M059J (cell line): ENCODE results near the gene NRG2. TPM values are rescaled to one million over a fixed set of nuclear protein-coding genes. Genes with fewer than 3 reads are reported as not detected.

ENCODE experiments used
- DNase-seq: peaks from one replicate; pipeline ENCODE4 v3.0.0-alpha.2; 2012; ENCODE audit warnings: low read depth
- total RNA-seq: library from RNA; depleted of rRNA; stranded (reverse); fragments of >200 nt; shearing (Covaris generic); gene quantifications from 2 replicates; pipeline ENCODE4 v1.2.3, GENCODE V29; 2014

NRG2 gene
- total RNA-seq, 1 experiment from 2014 or later = 1.3 TPM

DNA sequence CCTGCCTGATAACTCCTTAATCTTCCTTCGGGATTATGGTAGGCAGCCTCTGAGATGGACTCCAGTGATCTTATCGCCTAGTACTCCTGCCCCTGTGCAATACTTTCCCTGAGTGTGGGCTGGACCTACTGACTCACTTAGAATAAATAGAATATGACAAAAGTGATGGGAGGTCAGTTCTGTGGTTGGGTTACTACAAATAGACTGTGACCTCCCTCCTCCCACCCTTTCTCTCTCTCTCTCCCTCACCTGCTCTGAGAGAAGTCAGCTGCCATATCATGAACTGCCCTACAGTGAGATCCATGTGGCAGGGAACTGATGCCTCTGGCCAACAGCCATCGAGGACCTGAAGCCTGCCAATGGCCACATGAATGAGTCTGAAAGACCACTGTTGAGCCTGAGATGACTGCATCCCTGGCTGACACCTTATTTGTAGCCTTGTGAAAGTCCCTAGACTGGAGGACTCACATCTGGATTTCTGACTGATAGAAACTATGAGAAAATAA is 31.7 kb downstream of the NRG2 start:
- DNase-seq = peak; percentile 83

DNA sequence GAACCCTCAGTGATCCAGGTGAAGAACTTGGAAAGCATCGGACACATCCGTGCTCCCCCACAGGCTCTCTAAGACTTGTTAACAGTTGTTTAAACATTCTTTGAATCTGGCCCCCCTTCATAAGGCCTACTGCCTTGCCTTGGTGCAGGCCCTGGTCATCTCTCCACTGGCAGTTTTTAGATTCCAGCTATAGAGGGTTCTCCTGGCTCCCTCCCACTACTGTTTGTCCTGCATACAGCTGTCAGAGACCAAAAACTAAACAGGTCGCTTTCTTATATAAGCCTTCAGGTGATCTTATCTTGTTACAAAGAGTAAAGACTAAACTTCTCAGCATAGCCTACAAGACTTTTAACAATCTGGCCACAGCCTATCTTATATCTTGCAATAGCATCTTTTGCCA is 32.3 kb downstream of the NRG2 start:
- no peak for DNase-seq

DNA sequence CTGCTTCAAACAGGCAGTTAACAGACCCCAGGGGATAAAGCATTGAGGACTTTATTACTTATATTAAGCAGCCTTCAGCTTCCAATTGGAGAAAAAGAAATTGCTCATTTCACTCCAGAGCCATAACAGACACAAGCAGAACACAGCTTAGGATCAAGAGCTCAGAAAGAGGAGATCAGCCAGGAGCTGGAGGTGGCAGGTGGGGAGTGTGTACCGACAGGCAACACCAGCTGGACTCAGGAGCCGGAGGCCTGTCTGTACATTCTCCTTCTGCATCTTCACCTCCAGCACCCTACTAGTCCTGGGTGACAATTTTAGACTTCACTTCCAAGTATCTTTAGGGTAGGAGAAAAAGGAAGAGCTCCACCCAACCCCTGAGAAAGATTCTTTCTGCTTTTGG is 35.8 kb downstream of the NRG2 start:
- no peak for DNase-seq

GRCh38 chr5:140005145-140005591 is 37.9 kb downstream of the NRG2 start:
- no peak for DNase-seq

GRCh38 chr5:140004174-140004573 is 38.9 kb downstream of the NRG2 start:
- no peak for DNase-seq

- no peak for DNase-seq
Observed at GRCh38 chr5:140003519-140003918, 39.6 kb downstream of the NRG2 start.

DNA sequence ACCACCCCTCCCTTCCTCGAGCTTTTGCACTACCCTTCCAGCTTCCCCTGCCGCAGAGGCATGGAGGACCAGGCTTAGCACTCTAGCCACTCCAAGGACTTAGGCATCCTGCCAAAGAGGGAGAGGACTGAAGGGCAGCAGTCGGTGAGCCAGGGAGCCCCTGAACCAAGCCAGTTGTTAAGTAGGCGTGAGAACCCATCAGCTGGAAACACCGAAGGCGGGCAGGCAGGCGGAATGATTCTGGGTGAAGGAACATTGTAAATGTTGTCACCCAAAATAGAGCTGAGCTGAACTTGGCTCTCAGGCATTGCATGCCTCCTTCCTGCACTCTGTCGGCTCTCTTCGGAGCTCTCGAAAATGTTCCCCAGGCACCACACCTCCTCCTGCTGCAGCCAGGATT is 42.8 kb downstream of the NRG2 start:
- DNase-seq = no peak

GRCh38 chr5:139998837-139999236 is 44.3 kb downstream of the NRG2 start:
- DNase-seq = no peak

GRCh38 chr5:139997276-139997675 is 45.8 kb downstream of the NRG2 start:
- no peak for DNase-seq

DNA sequence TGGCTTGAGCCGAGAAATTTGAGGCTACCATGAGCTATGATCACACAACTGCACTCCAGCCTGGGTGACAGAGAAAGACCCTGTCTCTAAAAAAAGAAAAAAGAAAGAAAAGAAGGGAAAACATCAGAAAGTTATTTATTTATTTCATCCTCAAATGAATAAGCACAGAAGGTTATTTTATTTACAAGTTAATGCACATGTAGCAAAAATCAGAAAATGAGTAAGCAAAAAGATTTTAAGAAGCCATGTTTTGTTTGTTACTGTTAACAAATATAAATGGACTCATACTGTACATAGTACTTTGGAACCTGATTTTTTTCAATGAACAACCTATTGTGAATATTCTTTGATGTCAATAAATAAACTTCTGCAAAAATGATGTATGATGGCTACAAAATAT is 47.2 kb downstream of the NRG2 start:
- DNase-seq = no peak

GRCh38 chr5:139994234-139994633 is 48.9 kb downstream of the NRG2 start:
- no peak for DNase-seq

DNA sequence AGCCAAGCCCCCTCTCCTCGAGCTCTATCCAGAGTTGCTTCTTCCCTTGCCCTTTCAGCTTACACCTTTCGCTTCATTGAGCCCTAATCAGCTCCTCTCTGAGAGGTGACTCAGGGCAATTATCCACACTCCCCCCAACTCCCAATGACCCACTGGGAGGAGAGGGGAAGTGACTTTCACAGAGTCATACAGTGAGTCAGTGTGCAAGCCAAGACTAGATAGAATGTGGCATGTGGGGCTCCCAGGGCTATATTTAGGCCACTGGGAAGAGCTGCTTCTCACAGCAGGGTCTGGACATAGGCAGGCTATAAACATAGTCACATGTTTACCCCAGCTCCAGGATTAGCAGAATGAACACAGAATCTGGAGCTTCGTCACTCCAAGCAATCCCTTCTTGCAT is 57.4 kb downstream of the NRG2 start:
- DNase-seq = peak; percentile 98

- DNase-seq = peak; percentile 70
Observed at GRCh38 chr5:139985290-139985689, 57.8 kb downstream of the NRG2 start.

DNA sequence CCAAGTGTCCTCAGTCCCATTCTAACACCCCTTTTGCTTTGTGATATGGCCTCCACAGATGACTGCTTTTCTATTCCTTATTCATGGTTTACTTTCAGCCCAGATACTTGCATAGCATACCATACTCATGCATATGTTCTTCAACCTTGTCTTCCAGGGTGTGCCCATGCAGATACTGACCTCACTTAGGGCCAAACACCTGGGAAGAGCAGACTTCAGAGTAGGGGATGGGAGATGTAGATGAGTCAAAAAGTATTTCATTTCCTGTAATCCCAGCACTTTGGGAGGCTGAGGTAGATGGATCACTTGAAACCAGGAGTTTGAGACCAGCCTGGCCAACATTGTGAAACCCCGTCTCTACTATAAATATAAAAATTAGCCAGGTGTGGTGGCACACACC is 58.3 kb downstream of the NRG2 start:
- no peak for DNase-seq

GRCh38 chr5:139982975-139983240 is 60.2 kb downstream of the NRG2 start:
- peak; percentile 69 for DNase-seq

DNA sequence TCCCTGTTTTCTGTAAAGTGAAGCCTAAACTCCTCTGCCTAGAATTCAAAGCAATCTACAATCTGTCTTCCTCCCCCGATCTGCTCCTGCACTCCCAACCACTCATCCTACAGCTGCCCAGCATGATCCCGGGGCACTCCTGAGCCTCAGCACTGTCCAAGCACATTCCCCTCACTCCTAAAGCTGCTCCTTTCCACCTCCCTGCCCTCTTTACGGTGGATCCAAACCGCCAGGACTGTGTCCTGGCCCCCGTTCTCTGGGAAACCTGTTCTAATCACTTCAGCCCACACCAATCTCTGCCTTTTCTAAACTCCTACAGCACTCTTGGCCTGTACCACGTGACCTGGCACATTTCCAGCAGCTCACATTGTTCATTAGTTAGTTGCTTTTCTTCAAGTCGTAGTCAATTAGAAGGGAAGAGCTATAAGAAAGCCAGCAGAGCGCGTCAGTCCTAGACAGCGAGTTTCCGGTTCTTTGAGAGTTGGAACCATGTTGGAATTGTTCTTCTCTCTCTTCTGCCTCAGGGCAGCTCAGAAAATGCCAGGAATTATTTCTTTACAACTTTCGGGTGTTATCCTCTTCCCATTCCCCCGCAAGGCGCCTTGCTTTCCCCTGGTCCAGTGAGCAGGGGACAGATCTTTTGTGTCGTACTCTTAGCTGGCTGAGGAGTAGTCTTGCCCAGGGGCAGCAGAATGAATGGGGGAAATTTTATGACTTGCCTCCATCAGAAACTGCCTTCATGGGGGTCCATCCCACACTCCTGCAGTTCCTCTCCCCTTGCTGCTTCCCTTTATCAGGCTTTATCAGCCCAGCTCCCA is 60.7 kb downstream of the NRG2 start:
- peak; percentile 59 for DNase-seq

- DNase-seq = no peak
Observed at GRCh38 chr5:139980765-139981164, 62.3 kb downstream of the NRG2 start.

GRCh38 chr5:139979943-139980342 is 63.2 kb downstream of the NRG2 start:
- DNase-seq = no peak

GRCh38 chr5:139979518-139979917 is 63.6 kb downstream of the NRG2 start:
- DNase-seq = no peak

DNA sequence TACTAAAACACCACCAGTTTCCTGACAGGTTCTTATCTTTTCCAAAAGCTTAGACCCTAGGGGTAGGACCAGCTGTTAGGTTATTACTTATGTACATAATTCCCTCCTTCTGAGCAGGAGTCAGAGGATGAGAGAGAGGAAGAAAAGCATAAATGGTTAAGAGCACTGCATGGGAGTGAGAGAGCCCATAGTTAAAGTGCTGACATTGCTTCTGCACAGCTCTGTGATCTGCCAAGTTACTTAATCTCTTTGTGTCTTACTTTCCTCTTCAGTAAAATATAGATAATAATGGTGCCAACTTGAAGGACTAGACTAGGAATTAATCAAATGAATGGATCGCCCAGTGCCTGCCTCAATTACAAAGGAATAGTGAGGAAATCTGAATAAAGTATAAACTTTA is 66.4 kb downstream of the NRG2 start:
- no peak for DNase-seq

GRCh38 chr5:139975942-139976341 is 67.2 kb downstream of the NRG2 start:
- no peak for DNase-seq

- no peak for DNase-seq
Observed at GRCh38 chr5:139975306-139975705, 67.8 kb downstream of the NRG2 start.

DNA sequence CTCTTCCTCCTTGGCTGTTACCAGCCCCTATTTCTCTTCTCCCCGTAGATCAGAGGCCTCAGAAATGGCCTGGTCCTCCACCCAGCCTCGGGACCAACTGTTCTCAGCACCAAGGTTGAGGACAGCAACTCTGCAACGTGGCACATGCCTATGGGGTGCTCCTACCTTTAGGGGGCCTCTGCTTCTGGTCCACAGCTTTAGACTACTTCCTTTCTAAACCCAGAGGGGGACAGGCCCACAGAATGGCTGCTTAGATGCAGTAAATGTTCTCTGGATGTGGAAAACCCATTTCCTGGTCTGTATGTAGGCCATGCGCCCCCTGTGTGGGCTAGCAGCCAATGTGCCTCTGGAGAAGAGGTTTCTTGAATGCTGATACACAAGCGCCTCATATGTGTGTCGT is 68.4 kb downstream of the NRG2 start:
- DNase-seq = no peak

- no peak for DNase-seq
Observed at GRCh38 chr5:139971202-139971725, 71.8 kb downstream of the NRG2 start.
